CD14-positive monocyte (primary cell): ENCODE results near the gene SMARCA4. TPM values are rescaled to one million over a fixed set of nuclear protein-coding genes. Genes with fewer than 3 reads are reported as not detected.

Source experiments
- DNase-seq, 3 donors: peaks; one replicate each; pipeline ENCODE4 v3.0.0-alpha.2; 2011 to 2022
- H2AFZ ChIP-seq: 2 replicates; pipeline ENCODE4 v1.6.0; 2012; ENCODE audit warnings: mild to moderate bottlenecking, low read depth, low read length, inconsistent platforms; ENCODE audit not compliant: insufficient read depth, poor library complexity, severe bottlenecking
- H3K27ac ChIP-seq, 2 donors: 1 replicate in 1 of 2; 2 replicates in 1 of 2; pipeline ENCODE4 v1.5.1; 2012 to 2013; ENCODE audit warnings: low read length in 2 of 2, control low read depth in 1 of 2, inconsistent platforms in 1 of 2, low read depth in 1 of 2, mild to moderate bottlenecking in 1 of 2
- H3K27me3 ChIP-seq, 2 donors: one replicate each; pipeline versions ENCODE4 v1.6.0 to v1.6.1; 2011 to 2013; ENCODE audit warnings: low read length in 2 of 2; ENCODE audit not compliant: control insufficient read depth in 2 of 2, insufficient read depth in 2 of 2
- H3K36me3 ChIP-seq, 2 donors: replicated peaks in 1 of 2; 1 replicate in 1 of 2; 2 replicates in 1 of 2; pipeline versions ENCODE4 v1.5.1 to v1.6.1; 2012 to 2013; ENCODE audit warnings: low read length in 2 of 2, control low read depth in 1 of 2, inconsistent platforms in 1 of 2, mild to moderate bottlenecking in 1 of 2; ENCODE audit not compliant: insufficient read depth in 2 of 2, control insufficient read depth in 1 of 2
- H3K4me1 ChIP-seq, 2 donors: 1 replicate in 1 of 2; 2 replicates in 1 of 2; pipeline versions ENCODE4 v1.5.1 to v1.6.1; 2012 to 2013; ENCODE audit warnings: low read length in 2 of 2, control low read depth in 1 of 2, inconsistent platforms in 1 of 2, mild to moderate bottlenecking in 1 of 2, moderate library complexity in 1 of 2; ENCODE audit not compliant: insufficient read depth in 2 of 2, control insufficient read depth in 1 of 2
- H3K4me2 ChIP-seq: replicated peaks from 2 replicates; pipeline ENCODE3; 2012; ENCODE audit warnings: low read length, moderate library complexity, mild to moderate bottlenecking; ENCODE audit not compliant: poor library complexity, severe bottlenecking; ENCODE audit errors: extremely low read depth
- H3K4me3 ChIP-seq, 3 experiments: fragments of 200-600 bp in 1 of 3; sonication (generic) in 1 of 3; replicated peaks in 1 of 3; 1 replicate in 2 of 3; 2 replicates in 1 of 3; pipeline ENCODE4 v1.5.1; 2011 to 2013; ENCODE audit warnings: low read length in 3 of 3, mild to moderate bottlenecking in 3 of 3, control low read depth in 2 of 3, low read depth in 2 of 3, inconsistent platforms in 1 of 3, moderate library complexity in 1 of 3
- H3K79me2 ChIP-seq: 2 replicates; pipeline ENCODE4 v1.6.0; 2012; ENCODE audit warnings: mild to moderate bottlenecking, control low read depth, inconsistent platforms, low read length, moderate library complexity; ENCODE audit not compliant: insufficient read depth
- H3K9ac ChIP-seq: 2 replicates; pipeline ENCODE4 v1.6.0; 2017; ENCODE audit warnings: low read length, mild to moderate bottlenecking; ENCODE audit not compliant: insufficient read depth, poor library complexity, severe bottlenecking
- H3K9me3 ChIP-seq, 2 donors: replicated peaks in 1 of 2; 1 replicate in 1 of 2; 2 replicates in 1 of 2; pipeline versions ENCODE4 v1.5.1 to v1.6.1; 2012 to 2013; ENCODE audit warnings: low read length in 2 of 2, control low read depth in 1 of 2; ENCODE audit not compliant: control insufficient read depth in 1 of 2, insufficient read depth in 1 of 2
- H4K20me1 ChIP-seq: 2 replicates; pipeline ENCODE4 v1.6.0; 2012; ENCODE audit warnings: mild to moderate bottlenecking, low read length, control low read depth, moderate library complexity; ENCODE audit not compliant: insufficient read depth
- H3K27ac Mint-ChIP-seq, 7 donors: one replicate each; pipeline ENCODE4 v1.8.0; 2020; ENCODE audit warnings: mild to moderate bottlenecking in 7 of 7, mixed read lengths in 7 of 7, moderate library complexity in 6 of 7, inconsistent platforms in 2 of 7
- H3K27me3 Mint-ChIP-seq, 3 donors: one replicate each; pipeline ENCODE4 v1.8.0; 2021 to 2022; ENCODE audit warnings: low read depth in 3 of 3, mild to moderate bottlenecking in 3 of 3, mixed read lengths in 3 of 3, moderate library complexity in 3 of 3, inconsistent platforms in 1 of 3
- H3K36me3 Mint-ChIP-seq, 2 donors: one replicate each; pipeline ENCODE4 v1.8.0; 2020; ENCODE audit warnings: mixed read lengths in 2 of 2, inconsistent platforms in 1 of 2, mild to moderate bottlenecking in 1 of 2
- H3K4me1 Mint-ChIP-seq: one replicate; pipeline ENCODE4 v1.8.0; 2020; ENCODE audit warnings: mild to moderate bottlenecking, mixed read lengths
- H3K4me3 Mint-ChIP-seq, 2 donors: one replicate each; pipeline ENCODE4 v1.8.0; 2020; ENCODE audit warnings: mild to moderate bottlenecking in 2 of 2, mixed read lengths in 2 of 2, moderate library complexity in 1 of 2
- H3K9me3 Mint-ChIP-seq, 7 donors: one replicate each; pipeline ENCODE4 v1.8.0; 2020 to 2022; ENCODE audit warnings: mixed read lengths in 7 of 7, mild to moderate bottlenecking in 6 of 7, moderate library complexity in 6 of 7, inconsistent platforms in 2 of 7
- WGBS: methylation state at CpG from one replicate; pipeline ENCODE4 v1.1.5; 2013; ENCODE audit warnings: missing lambda C conversion rate; ENCODE audit not compliant: insufficient coverage; 5-methylcytosine and 5-hydroxymethylcytosine counted together
- intact Hi-C, 2 donors: fragments of 100-400 bp; cut with micrococcal nuclease; formaldehyde crosslinking; loops; one replicate each; pipeline versions ENCODE4 v1.15.0 to v1.15.1; 2023
- polyA plus RNA-seq, 3 donors: library from polyadenylated mRNA; depleted of rRNA in 1 of 3; unstranded in 2 of 3; stranded (reverse) in 1 of 3; fragments of 300-500 nt in 2 of 3; fragments of >200 nt in 1 of 3; fragmentation: Illumina TruSeq in 2 of 3; gene quantifications; 1 replicate in 2 of 3; 2 replicates in 1 of 3; pipeline ENCODE4 v1.2.3, GENCODE V29; 2012 to 2021
- TF ChIP-seq, protein P1 (sequence below): fragments of 200-600 bp; IDR thresholded peaks from one replicate; pipeline ENCODE4 v1.8.0; 2022; ENCODE audit warnings: antibody characterized with exemption, mild to moderate bottlenecking

The SMARCA4 gene
- polyA plus RNA-seq, 3 donors: 5.1 to 53.3 (median 7.0) TPM

DNA sequence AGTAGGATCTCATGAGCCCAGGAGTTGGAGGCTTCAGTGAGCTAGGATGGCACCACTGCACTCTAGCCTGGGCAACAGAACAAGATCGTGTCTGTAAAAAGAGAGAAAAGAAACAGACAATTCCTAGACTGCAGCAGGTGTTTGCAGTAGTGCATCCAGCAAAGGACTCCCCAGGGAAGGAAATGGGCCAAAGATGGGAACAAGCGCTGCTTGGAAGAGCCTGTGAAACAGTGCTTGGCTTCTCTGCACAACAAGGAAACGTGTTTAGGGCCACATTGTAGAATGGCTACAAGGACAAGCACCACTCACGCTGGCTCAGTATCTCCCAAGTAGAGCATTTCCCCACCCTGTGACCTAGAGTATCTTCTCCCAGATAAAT lies 93.0 kb downstream of the SMARCA4 start:
- Mint-ChIP-seq H3K36me3 (peaks cover 49 to 79% of the 10 kb centered on the region in 2 donors), H3K4me3 (no peak overlapping the region), H3K27me3 (peaks cover 1 to 26% (median 16%) of the 10 kb centered on the region in 3 donors), H3K27ac (no peak overlapping the region), H3K9me3 (no peaks in the 10 kb centered on the region), H3K4me1 (peaks cover 21% of the 10 kb centered on the region)
- peaks cover 30% of the 10 kb centered on the region for H4K20me1 ChIP-seq
- H3K27me3 ChIP-seq: peaks cover 0 to 15% of the 10 kb centered on the region in 2 donors
- H2AFZ ChIP-seq: no peak overlapping the region
- peaks cover 17 to 21% of the 10 kb centered on the region in 2 donors for H3K4me1 ChIP-seq
- H3K79me2 ChIP-seq: no peaks in the 10 kb centered on the region
- intact Hi-C loops: no loop called here
- no peak overlapping the region for H3K27ac ChIP-seq
- TF ChIP-seq, protein P1, sequence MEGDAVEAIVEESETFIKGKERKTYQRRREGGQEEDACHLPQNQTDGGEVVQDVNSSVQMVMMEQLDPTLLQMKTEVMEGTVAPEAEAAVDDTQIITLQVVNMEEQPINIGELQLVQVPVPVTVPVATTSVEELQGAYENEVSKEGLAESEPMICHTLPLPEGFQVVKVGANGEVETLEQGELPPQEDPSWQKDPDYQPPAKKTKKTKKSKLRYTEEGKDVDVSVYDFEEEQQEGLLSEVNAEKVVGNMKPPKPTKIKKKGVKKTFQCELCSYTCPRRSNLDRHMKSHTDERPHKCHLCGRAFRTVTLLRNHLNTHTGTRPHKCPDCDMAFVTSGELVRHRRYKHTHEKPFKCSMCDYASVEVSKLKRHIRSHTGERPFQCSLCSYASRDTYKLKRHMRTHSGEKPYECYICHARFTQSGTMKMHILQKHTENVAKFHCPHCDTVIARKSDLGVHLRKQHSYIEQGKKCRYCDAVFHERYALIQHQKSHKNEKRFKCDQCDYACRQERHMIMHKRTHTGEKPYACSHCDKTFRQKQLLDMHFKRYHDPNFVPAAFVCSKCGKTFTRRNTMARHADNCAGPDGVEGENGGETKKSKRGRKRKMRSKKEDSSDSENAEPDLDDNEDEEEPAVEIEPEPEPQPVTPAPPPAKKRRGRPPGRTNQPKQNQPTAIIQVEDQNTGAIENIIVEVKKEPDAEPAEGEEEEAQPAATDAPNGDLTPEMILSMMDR: no peak
- DNase-seq: no peak
- no peak overlapping the region for H3K4me2 ChIP-seq
- H3K9ac ChIP-seq: no peak overlapping the region
- 97% methylated on average over 4 of the region's 4 CpGs for WGBS
- H3K9me3 ChIP-seq: no peaks in the 10 kb centered on the region
- H3K4me3 ChIP-seq: no peak overlapping the region
- peaks cover 19 to 54% of the 10 kb centered on the region in 2 donors for H3K36me3 ChIP-seq

DNA sequence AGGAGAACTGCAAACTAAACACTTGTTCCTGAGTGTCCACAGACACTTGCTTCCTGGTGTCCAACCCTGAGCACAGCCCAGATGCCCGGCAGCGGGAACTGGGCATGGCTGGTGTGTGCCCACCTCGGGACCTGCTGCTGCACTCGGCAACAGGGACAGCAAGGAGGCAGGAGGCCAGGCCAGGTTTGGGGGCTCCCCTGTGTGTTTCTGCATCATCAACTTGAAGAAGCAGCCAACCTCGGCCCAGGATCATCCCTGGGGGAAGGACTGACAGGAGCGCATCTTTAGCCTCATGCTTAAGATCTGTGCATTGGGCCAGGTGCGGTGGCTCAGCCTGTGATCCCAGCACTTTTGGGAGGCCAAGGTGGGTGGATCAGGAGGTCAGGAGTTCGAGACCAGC lies 93.4 kb downstream of the SMARCA4 start:
- Mint-ChIP-seq H3K36me3 (peaks cover 50 to 83% of the 10 kb centered on the region in 2 donors), H3K27me3 (peaks cover 1 to 25% (median 16%) of the 10 kb centered on the region in 3 donors), H3K4me1 (peaks cover 17% of the 10 kb centered on the region), H3K4me3 (no peak overlapping the region), H3K9me3 (no peaks in the 10 kb centered on the region), H3K27ac (no peak overlapping the region)
- Histone ChIP-seq H3K4me3 (no peak overlapping the region), H3K9ac (no peak overlapping the region), H3K36me3 (peaks cover 19 to 57% of the 10 kb centered on the region in 2 donors), H4K20me1 (peaks cover 28% of the 10 kb centered on the region), H2AFZ (no peak overlapping the region), H3K79me2 (no peaks in the 10 kb centered on the region), H3K4me2 (no peak overlapping the region), H3K4me1 (peaks cover 13 to 17% of the 10 kb centered on the region in 2 donors), H3K9me3 (no peaks in the 10 kb centered on the region), H3K27me3 (peaks cover 0 to 15% of the 10 kb centered on the region in 2 donors), H3K27ac (no peak overlapping the region)
- DNase-seq: no peak
- TF ChIP-seq, protein P1: no peak
- WGBS: 87% methylated on average over 5 of the region's 8 CpGs
- intact Hi-C loops: no loop called here
